HG02938 (cell line): Measurements from ENCODE around the gene LCN15.
"Not testable (repeated sequence)": the region's sequence is repeated elsewhere in the genome, so short reads cannot be mapped to it uniquely, and the experiment has no call there.

Experiments
- ATAC-seq: cut with Tn5 transposase; IDR thresholded peaks from one replicate; pipeline ENCODE4 v1.9.1; 2021; ENCODE audit warnings: mild to moderate bottlenecking, moderate library complexity; ENCODE audit not compliant: unreplicated experiment

The LCN15 gene, protein sequence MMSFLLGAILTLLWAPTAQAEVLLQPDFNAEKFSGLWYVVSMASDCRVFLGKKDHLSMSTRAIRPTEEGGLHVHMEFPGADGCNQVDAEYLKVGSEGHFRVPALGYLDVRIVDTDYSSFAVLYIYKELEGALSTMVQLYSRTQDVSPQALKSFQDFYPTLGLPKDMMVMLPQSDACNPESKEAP

GRCh38 chr9:136764301-136764891 is at the start of gene LCN15:
Gene LCN15 (minus strand): TSS chr9:136764518. CDS start chr9:136764488, 30 bp downstream.
- ATAC-seq, result no peak

GRCh38 chr9:136808806-136809158 is 44.5 kb upstream of the LCN15 start:
- ATAC-seq, result no peak

- ATAC-seq, result peak; percentile 25
Observed at GRCh38 chr9:136808075-136808805, 43.9 kb upstream of the LCN15 start.

DNA sequence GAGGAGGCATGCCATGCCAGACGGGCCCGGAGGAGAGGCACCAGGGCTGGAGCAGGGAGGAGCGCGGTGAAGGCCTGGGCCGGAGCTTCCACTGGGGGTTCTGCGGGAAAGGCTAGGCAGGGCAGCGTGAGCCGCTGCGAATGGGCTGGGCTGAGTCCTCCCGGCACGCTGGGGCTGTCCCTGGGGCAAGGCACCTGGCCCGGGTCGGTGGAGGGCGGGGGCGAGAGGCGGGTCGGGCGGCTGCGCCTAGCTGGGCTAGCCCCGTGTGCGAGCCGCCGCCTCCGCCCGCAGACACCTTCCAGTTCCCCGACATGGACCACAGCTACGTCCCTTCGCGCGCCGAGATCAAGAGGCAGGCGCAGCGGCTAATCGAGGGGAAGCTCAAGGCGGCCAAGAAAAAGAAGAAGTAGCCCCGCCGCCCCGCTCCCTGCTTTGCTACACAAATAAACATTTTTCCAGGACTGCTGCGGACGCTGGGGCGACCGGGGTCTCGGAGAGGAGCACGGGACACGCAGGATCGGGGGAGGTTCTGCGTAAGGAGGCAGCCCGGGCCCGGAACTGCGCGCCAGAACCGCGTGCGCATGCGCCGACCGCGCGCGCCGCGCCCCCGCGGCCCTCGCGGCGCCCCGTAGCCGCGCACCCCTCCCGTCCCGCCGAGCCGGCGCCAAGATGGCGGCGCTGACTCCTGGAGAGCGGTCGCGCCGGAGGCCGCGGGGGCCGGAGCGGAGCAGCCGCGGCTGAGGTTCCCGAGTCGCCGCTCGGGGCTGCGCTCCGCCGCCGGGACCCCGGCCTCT is 43.2 kb upstream of the LCN15 start, which contains the start of gene RABL6:
TSS of gene RABL6 (plus strand) at position 668 of the 794 bp plus-strand sequence. CDS start 249 bp downstream, outside the sequence.
- ATAC-seq, result peak; percentile 54

GRCh38 chr9:136806631-136807201 is 42.4 kb upstream of the LCN15 start:
- no peak for ATAC-seq

- ATAC-seq, result no peak
Observed at GRCh38 chr9:136806067-136806466, 41.7 kb upstream of the LCN15 start.

- ATAC-seq, result no peak
Observed at GRCh38 chr9:136805207-136805740, 41.0 kb upstream of the LCN15 start.

DNA sequence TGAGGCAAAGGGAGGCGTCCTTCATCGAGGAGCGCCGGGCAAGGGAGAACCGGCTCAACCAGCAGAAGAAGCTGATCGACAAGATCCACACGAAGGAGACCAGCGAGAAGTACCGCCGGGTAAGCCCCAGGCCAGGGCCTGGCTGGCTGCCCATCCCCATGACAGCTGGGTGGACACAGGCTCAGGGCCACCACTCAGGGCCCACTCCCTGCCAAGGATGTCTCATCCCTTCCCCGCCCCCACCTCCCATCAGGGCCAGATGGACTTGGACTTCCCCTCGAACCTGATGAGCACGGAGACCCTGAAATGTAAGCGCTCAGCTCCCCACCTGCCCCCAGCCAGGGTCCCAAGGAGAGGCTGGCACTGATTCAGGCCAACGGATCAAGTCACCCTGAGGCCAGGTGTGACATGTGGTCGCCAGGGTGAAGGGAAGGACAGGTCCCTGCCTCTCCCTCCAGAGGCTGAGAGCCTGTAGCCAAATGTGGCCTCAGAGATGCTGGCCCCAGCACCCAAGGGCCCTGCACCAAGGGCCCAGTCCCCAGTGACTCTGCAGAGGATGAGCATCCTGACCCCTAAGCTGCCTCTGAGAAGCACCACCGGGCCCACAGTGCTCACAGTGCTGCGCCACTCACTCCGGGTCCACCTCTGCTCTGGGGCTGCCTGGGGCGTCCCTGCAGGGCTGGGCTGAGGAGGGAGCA is 40.3 kb upstream of the LCN15 start:
- ATAC-seq, result no peak

DNA sequence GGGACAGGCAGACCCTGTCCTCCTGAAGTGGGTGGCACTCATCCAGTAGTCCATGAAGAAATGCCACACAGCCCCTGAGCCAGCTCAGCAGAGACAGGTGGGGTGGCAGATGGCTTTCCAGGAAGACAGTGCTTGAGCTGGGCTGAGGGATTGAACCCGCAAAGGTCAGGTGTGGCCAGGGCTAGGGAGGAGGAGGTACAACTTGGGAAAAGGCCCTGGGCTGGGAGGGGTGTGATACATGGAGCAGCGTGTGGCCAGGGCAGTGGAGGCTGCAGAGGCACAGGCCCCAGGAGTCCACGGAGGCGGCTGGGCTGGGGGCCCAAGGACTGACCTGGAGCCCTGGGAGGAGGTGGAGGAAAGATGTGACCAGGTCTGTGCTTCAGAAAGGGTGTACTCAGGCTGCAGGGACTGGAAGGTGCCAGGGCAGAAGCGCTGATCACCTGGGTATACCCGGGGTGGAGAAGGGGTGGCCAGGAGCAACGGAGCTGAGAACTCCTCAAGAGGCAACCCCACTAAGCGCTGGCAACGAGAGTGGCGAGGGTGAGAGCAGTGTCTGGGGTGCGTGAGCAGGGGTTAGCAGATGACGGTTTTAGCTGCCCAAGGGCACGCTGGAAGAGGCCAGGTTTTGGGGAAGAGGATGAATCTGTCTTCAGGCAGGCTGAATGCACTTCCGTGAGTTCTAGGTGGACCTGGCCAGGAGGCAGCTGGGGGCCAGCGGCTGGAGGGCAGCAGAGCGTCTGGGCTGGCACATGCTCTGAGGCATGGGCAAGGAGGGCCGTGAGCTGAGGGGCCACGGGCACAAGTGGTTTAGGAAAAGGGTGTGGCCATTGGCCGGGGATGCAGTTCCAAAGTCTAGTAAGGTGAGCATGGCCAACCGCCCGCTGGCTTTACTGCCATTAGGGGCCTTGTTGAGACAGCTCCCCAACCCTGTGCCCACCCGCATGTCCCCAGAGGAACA is 39.5 kb upstream of the LCN15 start:
- ATAC-seq, result no peak

DNA sequence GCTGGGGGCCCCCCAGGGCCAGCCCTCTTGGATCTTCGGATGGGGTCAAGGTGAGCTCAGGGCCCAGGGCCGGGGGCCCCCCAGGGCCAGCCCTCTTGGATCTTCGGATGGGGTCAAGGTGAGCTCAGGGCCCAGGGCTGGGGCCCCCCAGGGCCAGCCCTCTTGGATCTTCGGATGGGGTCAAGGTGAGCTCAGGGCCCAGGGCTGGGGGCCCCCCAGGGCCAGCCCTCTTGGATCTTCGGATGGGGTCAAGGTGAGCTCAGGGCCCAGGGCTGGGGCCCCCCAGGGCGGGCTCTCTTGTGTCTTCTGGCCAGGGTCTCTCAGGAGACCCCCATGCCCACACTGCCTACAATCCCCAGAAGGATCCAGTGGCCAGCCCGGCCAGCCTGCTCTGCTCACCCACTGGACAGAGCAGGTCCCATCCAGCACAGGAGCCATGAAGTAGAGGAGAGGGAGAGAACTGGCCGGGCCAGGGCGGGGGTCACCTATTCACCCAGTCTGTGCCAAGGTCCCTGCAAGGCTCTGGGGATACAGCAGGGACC is 38.8 kb upstream of the LCN15 start:
- not testable (repeated sequence) for ATAC-seq

DNA sequence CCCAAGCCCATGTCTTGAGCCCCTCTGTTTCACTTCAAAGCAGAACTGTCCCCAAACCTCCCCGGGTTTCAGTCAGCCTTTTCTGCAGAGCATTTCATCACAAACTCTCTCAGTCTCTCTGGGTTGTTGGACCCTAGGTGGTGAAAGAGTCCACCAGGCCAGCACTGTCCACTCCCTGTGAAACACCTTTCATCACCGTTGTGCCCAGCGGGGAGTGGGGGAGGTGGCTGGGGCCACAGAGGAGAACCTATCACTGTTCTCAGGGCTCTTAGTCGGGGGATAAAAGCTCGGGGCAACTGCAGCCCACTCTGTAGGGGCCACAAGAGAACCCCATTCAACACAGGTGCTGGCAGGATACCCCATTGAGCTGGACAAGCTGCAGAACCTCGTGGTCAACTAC is 38.0 kb upstream of the LCN15 start:
- ATAC-seq, result no peak

GRCh38 chr9:136799854-136800657 is 35.7 kb upstream of the LCN15 start:
- ATAC-seq, result no peak

- ATAC-seq, result no peak
Observed at GRCh38 chr9:136799079-136799853, 34.9 kb upstream of the LCN15 start.

- no peak for ATAC-seq
Observed at GRCh38 chr9:136798708-136799078, 34.4 kb upstream of the LCN15 start.

DNA sequence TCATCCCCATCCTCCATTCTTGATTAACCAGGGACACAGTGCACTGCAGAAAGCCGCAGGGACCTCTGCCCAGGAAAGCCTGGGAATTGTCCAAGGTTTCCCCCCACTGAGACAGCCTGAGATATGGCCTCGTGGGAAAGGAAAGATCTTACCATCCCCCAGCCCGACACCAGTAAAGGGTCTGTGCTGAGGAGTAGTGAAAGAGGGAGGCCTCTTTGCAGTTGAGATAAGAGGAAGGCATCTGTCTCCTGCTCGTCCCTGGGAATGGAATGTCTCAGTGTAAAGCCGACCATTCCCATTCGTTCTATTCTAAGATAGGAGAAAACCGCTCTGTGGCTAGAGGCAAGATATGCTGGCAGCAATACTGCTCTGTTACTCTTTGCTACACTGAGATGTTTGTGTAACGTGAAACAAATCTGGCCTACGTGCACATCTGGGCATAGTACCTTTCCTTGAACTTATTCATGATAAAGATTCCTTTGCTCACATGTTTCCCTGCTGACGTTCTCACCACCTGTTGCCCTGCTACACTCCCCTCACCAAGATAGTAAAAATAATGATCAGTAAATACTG is 32.5 kb upstream of the LCN15 start:
- ATAC-seq, result not testable (repeated sequence)

DNA sequence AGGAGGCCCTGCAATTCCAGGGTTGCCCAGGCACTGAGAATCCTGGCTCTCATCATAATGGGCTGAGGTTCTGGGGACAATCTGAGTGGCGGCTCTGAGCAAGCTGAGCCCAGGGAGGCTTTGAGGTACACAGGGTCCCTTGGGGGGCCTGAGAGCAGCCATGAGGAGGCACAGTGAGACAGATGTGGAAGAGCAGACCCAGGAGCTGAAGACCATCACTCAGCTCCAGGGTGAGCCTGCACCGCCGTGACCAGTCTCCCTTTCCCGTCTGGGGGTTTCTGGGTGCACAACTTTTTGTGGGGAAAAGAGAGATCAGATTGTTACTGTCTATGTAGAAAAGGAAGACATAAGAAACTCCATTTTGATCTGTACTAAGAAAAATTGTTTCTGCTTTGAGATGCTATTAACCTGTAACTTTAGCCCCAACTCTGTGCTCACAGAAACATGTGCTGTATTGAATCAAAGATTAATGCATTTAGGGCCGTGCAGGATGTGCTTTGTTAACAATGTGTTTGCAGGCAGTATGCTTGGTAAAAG is 32.0 kb upstream of the LCN15 start, which contains the start of gene CCDC183:
TSS of gene CCDC183 (plus strand) at position 101 of the 537 bp plus-strand sequence. CDS start at position 161, 60 bp downstream.
- no peak for ATAC-seq

- ATAC-seq, result no peak
Observed at GRCh38 chr9:136795000-136795348, 30.7 kb upstream of the LCN15 start.
